ENCODE data around the gene MYF6. TPM values are rescaled to one million over a fixed set of nuclear protein-coding genes. Genes with fewer than 3 reads are reported as not detected.

Gene MYF6
- total RNA-seq, 2 donors from 2014 or later: not detected

- H3K36me3 ChIP-seq (replicated peaks in 1 of 2; ENCODE audit: insufficient read depth in 1 of 2, low read depth in 2 of 2): no peaks in the 10 kb centered on the region
- DNase-seq (no peak), ATAC-seq (no peak)
- H3K27me3 ChIP-seq: no peaks in the 10 kb centered on the region
- 32 to 40% methylated on average over 1 of the region's 1 CpG for WGBS, 2 donors
- H3K4me3 ChIP-seq: no peak overlapping the region
- no peaks in the 10 kb centered on the region for H3K4me1 ChIP-seq
- intact Hi-C loops (cut with DNase I): no loop called here
- H3K27ac ChIP-seq: no peak overlapping the region
- TF ChIP-seq, protein P1, sequence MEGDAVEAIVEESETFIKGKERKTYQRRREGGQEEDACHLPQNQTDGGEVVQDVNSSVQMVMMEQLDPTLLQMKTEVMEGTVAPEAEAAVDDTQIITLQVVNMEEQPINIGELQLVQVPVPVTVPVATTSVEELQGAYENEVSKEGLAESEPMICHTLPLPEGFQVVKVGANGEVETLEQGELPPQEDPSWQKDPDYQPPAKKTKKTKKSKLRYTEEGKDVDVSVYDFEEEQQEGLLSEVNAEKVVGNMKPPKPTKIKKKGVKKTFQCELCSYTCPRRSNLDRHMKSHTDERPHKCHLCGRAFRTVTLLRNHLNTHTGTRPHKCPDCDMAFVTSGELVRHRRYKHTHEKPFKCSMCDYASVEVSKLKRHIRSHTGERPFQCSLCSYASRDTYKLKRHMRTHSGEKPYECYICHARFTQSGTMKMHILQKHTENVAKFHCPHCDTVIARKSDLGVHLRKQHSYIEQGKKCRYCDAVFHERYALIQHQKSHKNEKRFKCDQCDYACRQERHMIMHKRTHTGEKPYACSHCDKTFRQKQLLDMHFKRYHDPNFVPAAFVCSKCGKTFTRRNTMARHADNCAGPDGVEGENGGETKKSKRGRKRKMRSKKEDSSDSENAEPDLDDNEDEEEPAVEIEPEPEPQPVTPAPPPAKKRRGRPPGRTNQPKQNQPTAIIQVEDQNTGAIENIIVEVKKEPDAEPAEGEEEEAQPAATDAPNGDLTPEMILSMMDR (IDR thresholded peaks at IDR 0.05): no peak
- no peak for TF ChIP-seq POLR2A (IDR thresholded peaks at IDR 0.05)
- no peaks in the 10 kb centered on the region for H3K9me3 ChIP-seq
Measured at GRCh38 chr12:80676856-80677255, 30.6 kb upstream of the MYF6 start.

DNA sequence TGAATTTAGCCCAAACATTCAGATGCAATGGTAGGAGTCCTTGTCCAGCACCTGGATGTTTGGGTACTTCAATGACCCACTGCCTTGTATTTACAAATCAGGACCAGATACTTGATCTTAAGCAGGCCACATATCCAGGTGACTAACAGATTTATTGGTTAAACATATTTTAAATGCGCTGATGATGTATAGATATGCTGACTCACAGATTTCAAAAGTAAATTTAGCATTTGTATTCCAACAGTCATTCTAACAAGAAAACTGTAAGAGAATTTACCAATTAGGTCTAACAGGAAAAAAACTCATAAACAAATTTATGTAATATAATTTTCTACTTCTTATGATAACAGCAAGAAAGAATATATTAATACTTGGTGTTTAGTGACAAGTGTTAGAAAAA is 29.4 kb upstream of the MYF6 start:
- Histone ChIP-seq H3K4me1 (no peaks in the 10 kb centered on the region), H3K27ac (no peak overlapping the region), H3K9me3 (no peaks in the 10 kb centered on the region), H3K4me3 (no peak overlapping the region), H3K27me3 (no peaks in the 10 kb centered on the region), H3K36me3 (replicated peaks in 1 of 2; ENCODE audit: insufficient read depth in 1 of 2, low read depth in 2 of 2) (no peaks in the 10 kb centered on the region)
- no peak for DNase-seq
- TF ChIP-seq, protein P1 (IDR thresholded peaks at IDR 0.05): no peak
- TF ChIP-seq POLR2A (IDR thresholded peaks at IDR 0.05): no peak
- 85 to 86% methylated on average over 1 of the region's 1 CpG for WGBS, 2 donors
- no peak for ATAC-seq
- intact Hi-C loops (cut with DNase I): no loop called here

DNA sequence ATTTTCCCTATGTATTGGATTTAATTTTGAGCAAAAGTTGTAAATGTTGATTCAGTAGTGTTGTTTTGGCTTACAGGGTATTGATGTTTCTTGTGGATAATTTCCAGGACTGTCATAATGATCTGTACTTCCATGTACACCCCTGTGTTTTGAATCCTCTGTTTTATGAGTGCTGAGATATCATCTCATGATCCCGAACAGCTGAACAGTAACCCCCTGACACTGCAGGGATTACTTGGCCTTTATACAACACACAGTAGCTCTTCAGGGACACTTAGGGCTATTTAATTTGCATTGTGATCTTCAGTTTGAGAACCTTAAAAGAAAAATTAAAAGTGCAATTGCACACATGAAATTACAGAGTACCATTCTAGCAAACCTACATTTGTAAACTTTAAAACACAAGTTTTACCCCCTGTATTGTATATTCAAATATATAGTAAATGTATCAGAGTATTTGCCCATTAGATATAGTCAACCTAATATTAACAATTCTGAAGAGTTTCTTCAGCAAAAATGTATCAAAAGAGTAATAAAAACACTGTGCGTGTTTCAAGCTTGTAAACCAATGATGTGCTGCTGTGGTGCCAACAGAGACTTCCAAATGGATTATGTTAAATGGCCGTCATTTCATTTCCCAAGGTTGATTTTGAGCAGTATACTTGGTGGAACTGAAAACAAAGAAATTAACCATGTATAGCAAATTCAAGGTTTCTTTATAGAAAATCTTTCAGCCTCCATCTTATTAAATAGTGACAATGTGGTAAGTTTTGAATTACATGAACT is 27.9 kb upstream of the MYF6 start:
- WGBS, 2 donors: 71 to 84% methylated on average over 3 of the region's 3 CpGs
- no peak for ATAC-seq
- no peak for TF ChIP-seq POLR2A (IDR thresholded peaks at IDR 0.05)
- TF ChIP-seq, protein P1 (IDR thresholded peaks at IDR 0.05): no peak
- Histone ChIP-seq H3K27me3 (no peaks in the 10 kb centered on the region), H3K9me3 (no peaks in the 10 kb centered on the region), H3K4me1 (no peaks in the 10 kb centered on the region), H3K27ac (no peak overlapping the region), H3K36me3 (replicated peaks in 1 of 2; ENCODE audit: insufficient read depth in 1 of 2, low read depth in 2 of 2) (no peaks in the 10 kb centered on the region), H3K4me3 (no peak overlapping the region)
- intact Hi-C loops (cut with DNase I): no loop called here
- no peak for DNase-seq

GRCh38 chr12:80681287-80681686 is 26.1 kb upstream of the MYF6 start:
- DNase-seq (no peak), ATAC-seq (no peak)
- no peaks in the 10 kb centered on the region for H3K27me3 ChIP-seq
- intact Hi-C loops (cut with DNase I): no loop called here
- H3K4me3 ChIP-seq: no peak overlapping the region
- no peak overlapping the region for H3K27ac ChIP-seq
- H3K4me1 ChIP-seq: no peaks in the 10 kb centered on the region
- TF ChIP-seq, protein P1 (IDR thresholded peaks at IDR 0.05): no peak
- no peak for TF ChIP-seq POLR2A (IDR thresholded peaks at IDR 0.05)
- H3K9me3 ChIP-seq: no peaks in the 10 kb centered on the region
- WGBS, 2 donors: 58 to 68% methylated on average over 2 of the region's 2 CpGs
- H3K36me3 ChIP-seq (replicated peaks in 1 of 2; ENCODE audit: insufficient read depth in 1 of 2, low read depth in 2 of 2): no peaks in the 10 kb centered on the region

DNA sequence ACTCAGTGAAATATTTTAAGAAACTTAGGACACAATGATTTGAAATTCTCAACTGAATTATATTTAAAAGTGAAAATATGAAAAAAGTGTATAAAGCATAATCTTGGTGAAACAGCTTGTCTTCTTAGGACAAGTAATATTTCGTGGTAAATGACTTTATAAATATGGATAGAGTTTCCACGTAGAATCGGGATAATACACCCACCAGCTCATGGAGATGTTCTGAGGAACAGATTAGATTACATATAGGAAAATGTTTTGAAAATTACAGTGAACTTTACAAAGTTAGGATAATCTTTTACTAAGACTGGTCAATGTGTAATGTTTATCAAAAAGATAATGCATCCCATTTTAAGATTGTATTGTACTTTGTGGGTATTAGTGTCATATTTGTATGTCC is 25.6 kb upstream of the MYF6 start:
- Histone ChIP-seq H3K27me3 (no peaks in the 10 kb centered on the region), H3K36me3 (replicated peaks in 1 of 2; ENCODE audit: insufficient read depth in 1 of 2, low read depth in 2 of 2) (no peaks in the 10 kb centered on the region), H3K9me3 (no peaks in the 10 kb centered on the region), H3K4me1 (no peaks in the 10 kb centered on the region), H3K27ac (no peak overlapping the region), H3K4me3 (no peak overlapping the region)
- 61 to 68% methylated on average over 3 of the region's 3 CpGs for WGBS, 2 donors
- TF ChIP-seq, protein P1 (IDR thresholded peaks at IDR 0.05): no peak
- TF ChIP-seq POLR2A (IDR thresholded peaks at IDR 0.05): no peak
- ATAC-seq (no peak), DNase-seq (no peak)
- intact Hi-C loops (cut with DNase I): no loop called here

Measured in body of pancreas (tissue), 4 donors.